EH (cell line): ENCODE data around the gene OR1A1.
"Not testable (repeated sequence)": the region's sequence is repeated elsewhere in the genome, so short reads cannot be mapped to it uniquely, and the experiment has no call there.

Experiments
- DNase-seq: peaks from one replicate; pipeline ENCODE4 v3.0.0-alpha.2; 2015; ENCODE audit warnings: low read depth

OR1A1 gene

DNA sequence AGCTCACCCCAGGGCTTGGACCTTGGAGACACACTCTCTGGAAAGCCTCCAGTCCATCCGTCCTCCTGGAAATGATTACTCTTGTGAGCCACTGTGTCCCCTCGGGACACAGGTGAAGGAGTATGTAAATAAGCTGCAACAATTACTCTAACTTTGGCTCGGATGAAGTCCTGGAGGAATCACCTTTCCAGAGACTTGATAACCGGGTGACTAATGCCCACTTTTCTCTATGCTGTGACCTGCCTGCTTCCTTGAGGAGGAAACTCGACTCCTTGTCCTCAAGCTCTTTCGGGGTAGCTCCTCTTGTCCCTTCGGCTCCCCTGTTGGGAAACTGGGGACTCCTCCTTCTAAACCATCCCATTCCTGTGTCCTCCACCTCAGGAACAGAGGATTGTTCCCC lies at the start of gene OR1A1:
OR1A1 (plus strand) TSS at position 301 of the 400 bp plus-strand sequence. CDS start 7,954 bp downstream, outside the sequence.
- no peak for DNase-seq

GRCh38 chr17:3167574-3167973 lies 39.9 kb upstream of the OR1A1 start:
- no peak for DNase-seq

GRCh38 chr17:3189961-3190360 lies 17.5 kb upstream of the OR1A1 start:
- DNase-seq, result no peak

- no peak for DNase-seq
Measured at GRCh38 chr17:3197219-3197618, 10.2 kb upstream of the OR1A1 start, which contains the start of gene OR1A2. OR1A2 (plus strand) TSS chr17:3197519; CDS start chr17:3197519, 0 bp downstream.

GRCh38 chr17:3208484-3208883 lies 1.0 kb downstream of the OR1A1 start:
- DNase-seq, result no peak

DNA sequence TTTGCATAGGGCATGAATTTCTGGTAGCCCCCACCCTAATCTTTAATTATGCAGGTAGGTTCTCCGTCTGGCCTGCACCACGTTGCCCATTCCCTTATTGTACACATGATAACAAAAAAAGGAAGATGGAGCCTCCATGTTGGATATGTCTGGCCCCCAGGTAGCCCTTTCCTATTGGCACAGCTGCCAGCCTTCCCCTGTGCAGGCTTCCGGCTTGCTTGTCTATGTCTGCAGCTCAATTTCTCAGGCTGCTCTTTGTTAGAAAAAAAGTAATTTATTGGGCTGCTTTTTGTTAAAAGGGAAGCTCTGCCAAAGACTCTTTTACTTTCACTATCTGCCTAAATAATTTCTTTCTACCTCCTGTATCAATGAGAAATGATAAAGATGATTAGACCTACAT lies 5.5 kb downstream of the OR1A1 start:
- no peak for DNase-seq

GRCh38 chr17:3213587-3213986 lies 6.1 kb downstream of the OR1A1 start:
- no peak for DNase-seq

DNA sequence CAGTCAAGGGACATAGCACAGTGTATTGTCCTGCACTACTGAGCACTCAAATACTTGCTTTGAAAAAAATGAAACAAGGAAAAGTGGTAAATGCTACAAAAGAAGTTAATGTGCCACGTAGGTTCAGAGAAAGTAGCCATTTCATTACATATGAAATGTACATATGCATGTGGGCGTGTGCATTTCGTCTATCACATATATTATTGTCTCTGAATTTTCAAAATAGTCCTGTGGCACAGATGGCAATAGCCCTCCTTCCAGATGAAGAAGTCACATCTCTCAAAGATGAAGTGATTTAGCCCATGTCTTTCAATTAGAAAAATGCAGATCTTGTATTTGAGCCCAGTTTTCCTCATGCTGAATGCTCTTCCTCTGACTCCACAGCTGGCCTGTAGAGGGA lies 12.5 kb downstream of the OR1A1 start:
- DNase-seq, result not testable (repeated sequence)

DNA sequence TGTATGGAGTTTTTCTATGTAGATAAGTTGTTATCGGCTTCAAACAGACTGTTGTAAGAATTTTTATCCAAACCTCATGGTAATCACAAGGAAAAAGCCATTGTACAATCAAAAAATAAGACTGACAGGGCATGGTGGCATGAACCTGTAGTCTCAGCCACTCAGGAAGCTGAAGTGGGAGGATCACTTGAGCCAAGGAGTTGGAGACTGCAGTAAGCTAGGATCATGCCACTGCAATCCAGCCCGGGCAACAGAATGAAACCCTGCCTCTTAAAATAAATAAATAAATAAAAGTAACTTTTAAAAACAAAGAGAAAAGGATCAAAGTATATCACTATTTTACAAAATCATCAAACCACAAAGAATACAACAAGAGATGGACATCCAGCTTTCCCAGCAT lies 14.4 kb downstream of the OR1A1 start:
- DNase-seq, result no peak

DNA sequence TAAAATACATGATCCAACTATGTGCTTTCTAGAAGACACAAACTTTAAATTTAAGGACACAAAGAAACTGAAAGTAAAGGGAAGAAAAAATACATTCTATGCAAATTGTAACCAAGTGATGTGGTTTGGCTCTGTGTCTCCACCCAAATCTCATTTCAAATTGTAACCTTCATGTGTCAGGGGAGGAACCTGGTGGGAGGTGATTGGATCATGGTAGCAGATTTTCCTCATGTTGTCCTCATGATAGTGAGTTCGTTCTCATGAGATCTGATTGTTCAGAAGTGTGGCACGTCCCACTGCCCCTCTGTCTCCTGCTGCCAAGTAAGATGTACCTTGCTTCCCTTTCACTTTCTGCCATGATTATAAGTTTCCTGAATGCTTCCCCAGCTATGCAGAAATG lies 15.0 kb downstream of the OR1A1 start:
- DNase-seq, result no peak

GRCh38 chr17:3224721-3225352 lies 17.4 kb downstream of the OR1A1 start:
- not testable (repeated sequence) for DNase-seq

GRCh38 chr17:3232300-3232699 lies 24.8 kb downstream of the OR1A1 start:
- not testable (repeated sequence) for DNase-seq

GRCh38 chr17:3238685-3239084 lies 31.2 kb downstream of the OR1A1 start:
- not testable (repeated sequence) for DNase-seq

DNA sequence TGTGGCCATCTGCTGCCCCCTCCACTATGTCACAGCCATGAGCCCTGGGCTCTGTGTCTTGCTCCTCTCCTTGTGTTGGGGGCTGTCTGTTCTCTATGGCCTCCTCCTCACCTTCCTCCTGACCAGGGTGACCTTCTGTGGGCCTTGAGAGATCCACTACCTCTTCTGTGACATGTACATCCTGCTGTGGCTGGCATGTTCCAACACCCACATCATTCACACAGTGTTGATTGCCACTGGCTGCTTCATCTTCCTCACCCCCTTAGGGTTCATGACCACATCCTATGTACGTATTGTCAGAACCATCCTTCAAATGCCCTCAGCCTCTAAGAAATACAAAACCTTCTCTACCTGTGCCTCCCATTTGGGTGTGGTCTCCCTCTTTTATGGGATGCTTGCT lies 33.6 kb downstream of the OR1A1 start:
- not testable (repeated sequence) for DNase-seq

GRCh38 chr17:3244841-3245240 lies 37.4 kb downstream of the OR1A1 start:
- not testable (repeated sequence) for DNase-seq

- not testable (repeated sequence) for DNase-seq
Measured at GRCh38 chr17:3249013-3249412, 41.5 kb downstream of the OR1A1 start.

- DNase-seq, result no peak
Measured at GRCh38 chr17:3256575-3256974, 49.1 kb downstream of the OR1A1 start.

- DNase-seq, result no peak
Measured at GRCh38 chr17:3260163-3260562, 52.7 kb downstream of the OR1A1 start.

- DNase-seq, result no peak
Measured at GRCh38 chr17:3260600-3260999, 53.1 kb downstream of the OR1A1 start.
